Measurements from ENCODE around the gene CCL8.

The CCL8 gene

DNA sequence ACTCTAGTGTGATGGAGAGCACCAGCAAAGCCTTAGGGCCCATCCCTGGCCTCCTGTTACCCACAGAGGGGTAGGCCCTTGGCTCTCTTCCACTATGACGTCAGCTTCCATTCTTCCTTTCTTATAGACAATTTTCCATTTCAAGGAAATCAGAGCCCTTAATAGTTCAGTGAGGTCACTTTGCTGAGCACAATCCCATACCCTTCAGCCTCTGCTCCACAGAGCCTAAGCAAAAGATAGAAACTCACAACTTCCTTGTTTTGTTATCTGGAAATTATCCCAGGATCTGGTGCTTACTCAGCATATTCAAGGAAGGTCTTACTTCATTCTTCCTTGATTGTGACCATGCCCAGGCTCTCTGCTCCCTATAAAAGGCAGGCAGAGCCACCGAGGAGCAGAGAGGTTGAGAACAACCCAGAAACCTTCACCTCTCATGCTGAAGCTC is at the start of gene CCL8:
Gene CCL8, plus strand, starts transcription at position 397 of the 445 bp plus-strand sequence. CDS start 67 bp downstream, outside the sequence.
- Mint-ChIP-seq H3K27ac (no peak within 1 kb of the TSS), H3K27me3 (peaks cover 6% of the 10 kb centered on the region), H3K9me3 (no peaks in the 10 kb centered on the region), H3K4me1 (no peaks in the 10 kb centered on the region), H3K36me3 (no peaks in the 10 kb centered on the region), H3K4me3 (no peak within 1 kb of the TSS)

DNA sequence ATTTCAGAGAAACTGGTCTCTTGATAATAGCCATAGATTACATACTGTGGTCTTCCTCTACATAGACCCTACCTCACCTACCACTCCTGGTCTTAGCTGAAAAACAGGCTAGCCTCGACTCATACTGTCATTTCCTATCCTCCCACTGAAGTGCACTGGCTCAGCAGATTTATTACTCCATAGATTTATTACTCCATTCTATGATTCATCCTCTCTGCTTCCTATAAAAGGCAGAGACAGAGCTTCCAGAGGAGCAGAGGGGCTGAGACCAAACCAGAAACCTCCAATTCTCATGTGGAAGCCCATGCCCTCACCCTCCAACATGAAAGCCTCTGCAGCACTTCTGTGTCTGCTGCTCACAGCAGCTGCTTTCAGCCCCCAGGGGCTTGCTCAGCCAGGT is 49.3 kb upstream of the CCL8 start, which contains the start of gene CCL7:
Gene CCL7, plus strand, starts transcription at position 253 of the 400 bp plus-strand sequence. Its CDS starts 70 bp downstream, at position 323.
- H3K9me3 Mint-ChIP-seq = no peaks in the 10 kb centered on the region
- no peaks in the 10 kb centered on the region for H3K4me1 Mint-ChIP-seq
- H3K27ac Mint-ChIP-seq = no peak within 1 kb of the TSS
- H3K36me3 Mint-ChIP-seq = no peaks in the 10 kb centered on the region
- H3K27me3 Mint-ChIP-seq = peaks cover 38% of the 10 kb centered on the region
- H3K4me3 Mint-ChIP-seq = no peak within 1 kb of the TSS

DNA sequence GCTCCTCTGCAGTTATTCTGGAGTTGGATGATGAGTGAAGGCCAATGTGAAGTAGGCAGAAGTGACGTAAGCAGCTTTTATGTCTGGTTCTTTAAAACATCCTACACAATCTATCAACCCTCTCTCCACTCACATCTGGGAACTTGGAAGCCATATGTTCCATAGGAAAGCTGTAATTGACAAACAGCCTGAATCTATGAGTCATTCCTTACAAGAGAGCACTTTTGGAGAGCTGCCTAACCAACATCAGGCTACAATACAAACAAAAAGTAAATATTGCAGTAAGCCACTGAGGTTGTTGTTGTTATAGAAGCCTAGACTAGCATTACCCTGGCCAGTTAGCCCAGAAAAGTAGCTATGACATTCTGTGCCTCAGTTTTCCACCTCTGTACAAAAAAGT is 43.4 kb upstream of the CCL8 start:
- H3K27ac Mint-ChIP-seq = no peak overlapping the region
- no peak overlapping the region for H3K4me3 Mint-ChIP-seq
- no peaks in the 10 kb centered on the region for H3K36me3 Mint-ChIP-seq
- H3K9me3 Mint-ChIP-seq = no peaks in the 10 kb centered on the region
- peaks cover 32% of the 10 kb centered on the region for H3K27me3 Mint-ChIP-seq
- no peaks in the 10 kb centered on the region for H3K4me1 Mint-ChIP-seq

DNA sequence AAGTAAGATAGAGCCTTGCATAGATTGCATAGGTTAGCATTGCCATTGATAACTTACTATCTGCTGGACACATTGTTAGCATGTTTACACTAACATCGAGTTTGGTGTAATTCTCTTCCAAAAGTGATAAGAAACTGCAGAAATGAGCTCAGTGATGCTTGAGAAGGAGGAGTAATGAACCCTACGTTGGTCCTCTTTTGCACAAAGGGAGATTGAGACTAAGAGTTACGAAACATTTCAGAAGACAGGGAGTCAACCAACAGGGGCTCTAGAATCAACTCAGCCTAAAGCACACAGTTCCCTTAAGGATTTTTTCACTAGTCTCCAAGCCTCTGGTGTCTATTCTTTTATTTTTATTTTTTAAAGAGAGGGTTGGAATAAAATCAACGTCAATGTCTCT is 42.4 kb upstream of the CCL8 start:
- peaks cover 29% of the 10 kb centered on the region for H3K27me3 Mint-ChIP-seq
- no peak overlapping the region for H3K27ac Mint-ChIP-seq
- no peaks in the 10 kb centered on the region for H3K9me3 Mint-ChIP-seq
- no peaks in the 10 kb centered on the region for H3K36me3 Mint-ChIP-seq
- H3K4me1 Mint-ChIP-seq = no peaks in the 10 kb centered on the region
- H3K4me3 Mint-ChIP-seq = no peak overlapping the region

DNA sequence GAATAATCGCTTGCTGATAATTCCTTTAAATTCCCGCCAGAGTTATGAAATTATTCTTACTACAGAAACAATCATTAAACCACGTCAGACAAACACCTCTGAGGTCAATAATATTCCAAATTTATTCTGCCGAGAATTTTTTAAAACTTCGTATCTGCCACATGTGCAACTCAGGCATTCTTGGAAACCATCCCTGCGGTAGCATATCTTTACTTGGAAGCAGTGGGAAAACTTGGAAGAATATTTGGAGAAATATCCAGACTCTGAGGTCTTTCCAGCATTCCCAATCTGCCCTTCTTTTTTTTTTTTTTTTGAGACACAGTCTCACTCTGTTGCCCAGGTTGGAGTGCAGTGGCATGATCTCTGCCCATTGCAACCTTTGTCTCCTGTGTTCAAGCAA is 35.7 kb upstream of the CCL8 start:
- no peaks in the 10 kb centered on the region for H3K36me3 Mint-ChIP-seq
- no peak overlapping the region for H3K4me3 Mint-ChIP-seq
- no peak overlapping the region for H3K27ac Mint-ChIP-seq
- H3K4me1 Mint-ChIP-seq = no peaks in the 10 kb centered on the region
- H3K9me3 Mint-ChIP-seq = no peaks in the 10 kb centered on the region
- peaks cover 5% of the 10 kb centered on the region for H3K27me3 Mint-ChIP-seq

DNA sequence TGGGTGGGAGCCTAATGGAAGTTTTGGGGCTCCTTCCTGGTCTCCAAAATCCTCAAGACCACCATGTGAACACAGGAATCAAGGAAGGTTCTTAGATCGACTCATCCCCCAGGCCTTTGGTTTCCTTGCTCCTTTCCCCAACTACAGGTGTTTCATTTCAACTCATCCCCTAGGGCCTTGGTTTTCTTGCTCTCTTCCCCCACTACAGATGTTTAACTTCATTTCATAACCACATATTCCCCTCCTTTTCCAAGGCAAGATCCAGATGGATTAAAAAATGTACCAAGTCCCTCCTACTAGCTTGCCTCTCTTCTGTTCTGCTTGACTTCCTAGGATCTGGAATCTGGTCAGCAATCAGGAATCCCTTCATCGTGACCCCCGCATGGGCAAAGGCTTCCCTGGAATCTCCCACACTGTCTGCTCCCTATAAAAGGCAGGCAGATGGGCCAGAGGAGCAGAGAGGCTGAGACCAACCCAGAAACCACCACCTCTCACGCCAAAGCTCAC is 33.9 kb upstream of the CCL8 start, which contains the start of gene CCL11:
Gene CCL11, plus strand, starts transcription at position 457 of the 507 bp plus-strand sequence. CDS start 67 bp downstream, outside the sequence.
- H3K36me3 Mint-ChIP-seq = no peaks in the 10 kb centered on the region
- H3K9me3 Mint-ChIP-seq = no peaks in the 10 kb centered on the region
- no peak within 1 kb of the TSS for H3K4me3 Mint-ChIP-seq
- no peak within 1 kb of the TSS for H3K27ac Mint-ChIP-seq
- no peaks in the 10 kb centered on the region for H3K4me1 Mint-ChIP-seq
- peaks cover 4% of the 10 kb centered on the region for H3K27me3 Mint-ChIP-seq

DNA sequence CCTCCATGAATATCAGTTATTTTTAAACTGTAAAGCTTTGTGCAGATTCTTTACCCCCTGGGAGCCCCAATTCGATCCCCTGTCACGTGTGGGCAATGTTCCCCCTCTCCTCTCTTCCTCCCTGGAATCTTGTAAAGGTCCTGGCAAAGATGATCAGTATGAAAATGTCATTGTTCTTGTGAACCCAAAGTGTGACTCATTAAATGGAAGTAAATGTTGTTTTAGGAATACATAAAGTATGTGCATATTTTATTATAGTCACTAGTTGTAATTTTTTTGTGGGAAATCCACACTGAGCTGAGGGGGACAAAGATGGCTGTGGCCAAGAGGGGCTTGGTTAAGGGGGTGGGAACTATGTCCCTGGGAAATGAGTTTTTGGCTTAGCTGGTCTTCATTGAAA is 31.4 kb upstream of the CCL8 start:
- H3K4me3 Mint-ChIP-seq = no peak overlapping the region
- no peaks in the 10 kb centered on the region for H3K9me3 Mint-ChIP-seq
- H3K4me1 Mint-ChIP-seq = no peaks in the 10 kb centered on the region
- no peaks in the 10 kb centered on the region for H3K36me3 Mint-ChIP-seq
- H3K27ac Mint-ChIP-seq = no peak overlapping the region
- peaks cover 2% of the 10 kb centered on the region for H3K27me3 Mint-ChIP-seq

DNA sequence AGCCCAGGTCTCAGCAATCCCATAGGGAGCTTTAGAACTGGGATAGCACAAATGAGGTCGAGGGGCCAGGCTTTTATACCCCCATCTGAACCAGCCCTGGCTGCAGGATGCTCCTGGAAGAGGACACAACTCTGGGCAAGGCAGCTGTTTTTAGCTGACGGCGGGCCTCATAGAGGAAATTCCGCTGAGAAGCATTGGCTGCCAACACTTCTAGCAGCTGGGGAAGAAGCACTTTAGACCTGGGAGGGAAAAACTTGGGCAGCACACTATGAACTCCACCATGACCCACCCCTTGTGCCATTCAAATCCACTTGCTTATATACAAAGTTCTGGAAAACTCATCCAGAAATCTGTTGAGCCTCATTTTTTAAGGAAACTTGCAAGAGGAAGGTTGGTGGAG is 28.6 kb upstream of the CCL8 start:
- Mint-ChIP-seq H3K27me3 (peaks cover 2% of the 10 kb centered on the region), H3K4me3 (no peak overlapping the region), H3K4me1 (no peaks in the 10 kb centered on the region), H3K27ac (no peak overlapping the region), H3K36me3 (no peaks in the 10 kb centered on the region), H3K9me3 (no peaks in the 10 kb centered on the region)

DNA sequence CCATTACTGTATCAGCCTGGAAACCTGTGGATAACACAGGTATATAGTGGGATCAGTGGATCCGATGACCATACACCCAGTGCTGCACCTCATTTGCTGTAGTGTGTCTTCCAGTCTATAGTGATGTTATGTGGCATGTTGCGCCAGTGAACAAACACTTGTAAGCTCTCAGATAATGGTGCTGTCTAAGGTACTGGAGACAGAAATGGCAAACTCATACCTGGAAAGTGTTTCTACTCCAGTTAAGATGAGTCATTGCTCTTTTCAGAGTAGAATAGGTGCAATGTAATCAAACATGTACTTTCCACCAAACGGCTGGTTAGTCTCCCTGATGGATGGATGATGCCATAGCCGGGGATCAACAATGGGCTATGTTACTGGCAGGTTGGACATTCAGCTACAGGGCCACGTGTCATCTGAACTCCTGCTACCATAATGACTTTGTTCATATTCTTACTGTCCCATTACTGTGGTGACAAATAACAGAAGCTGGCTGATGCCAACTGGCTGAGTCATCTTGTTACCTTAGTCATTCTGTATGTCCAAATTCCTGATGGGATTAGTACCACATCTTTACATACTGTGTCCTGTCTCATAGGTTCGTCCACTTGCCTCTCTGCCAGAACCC is 27.4 kb upstream of the CCL8 start:
- Mint-ChIP-seq H3K4me1 (no peaks in the 10 kb centered on the region), H3K27ac (no peak overlapping the region), H3K27me3 (peaks cover 4% of the 10 kb centered on the region), H3K36me3 (no peaks in the 10 kb centered on the region), H3K9me3 (no peaks in the 10 kb centered on the region), H3K4me3 (no peak overlapping the region)

DNA sequence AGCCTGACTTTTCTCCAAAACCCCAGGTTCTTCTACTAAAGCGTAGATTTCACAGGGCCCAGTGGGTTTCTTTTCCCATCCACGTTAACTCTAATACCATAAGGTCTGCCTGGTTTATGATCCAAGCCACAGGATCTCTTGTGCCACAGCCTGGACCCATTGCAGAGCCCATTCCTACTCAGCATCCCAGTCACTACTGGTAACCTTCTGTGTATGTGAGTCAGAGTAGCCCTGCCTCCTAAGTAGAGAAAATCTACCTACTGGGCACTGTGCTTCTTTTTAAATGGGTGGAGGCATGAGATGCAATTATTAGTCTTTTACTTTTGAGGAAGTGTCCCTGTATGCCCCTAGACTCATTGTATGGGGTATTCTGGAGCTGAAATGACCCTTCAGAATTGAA is 20.2 kb upstream of the CCL8 start:
- no peaks in the 10 kb centered on the region for H3K36me3 Mint-ChIP-seq
- peaks cover 26% of the 10 kb centered on the region for H3K27me3 Mint-ChIP-seq
- H3K27ac Mint-ChIP-seq = no peak overlapping the region
- no peaks in the 10 kb centered on the region for H3K4me1 Mint-ChIP-seq
- H3K9me3 Mint-ChIP-seq = no peaks in the 10 kb centered on the region
- no peak overlapping the region for H3K4me3 Mint-ChIP-seq

DNA sequence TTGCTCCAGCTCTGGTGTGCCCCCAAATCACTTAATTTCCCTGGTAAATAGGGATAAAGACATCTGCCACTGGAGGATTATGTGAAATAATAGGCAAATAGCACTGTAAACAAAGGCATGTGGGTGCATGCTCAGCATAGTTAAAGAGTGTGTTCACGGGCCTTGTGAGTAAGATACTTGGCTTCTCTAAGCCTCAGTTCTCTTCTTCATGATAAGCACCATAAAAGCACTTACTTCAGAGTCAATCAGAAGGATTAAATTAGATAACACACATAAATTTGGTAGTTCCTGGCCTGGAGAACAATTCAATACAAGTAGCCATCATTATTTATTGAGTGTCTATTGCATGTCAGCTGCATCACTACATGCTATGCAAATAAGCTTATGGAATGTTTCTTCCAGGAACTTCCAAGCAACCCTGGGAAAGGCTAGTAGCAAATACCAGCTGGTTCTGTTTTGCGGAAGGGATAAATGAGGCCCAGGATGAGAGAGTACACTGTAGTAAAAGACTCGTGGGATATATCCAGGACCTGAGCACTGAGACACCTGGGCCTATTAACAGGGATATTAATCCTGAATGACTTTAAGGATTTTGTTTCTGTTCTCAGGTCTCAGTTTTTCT is 19.2 kb upstream of the CCL8 start:
- no peak overlapping the region for H3K27ac Mint-ChIP-seq
- no peaks in the 10 kb centered on the region for H3K36me3 Mint-ChIP-seq
- H3K27me3 Mint-ChIP-seq = peaks cover 26% of the 10 kb centered on the region
- H3K4me1 Mint-ChIP-seq = no peaks in the 10 kb centered on the region
- no peaks in the 10 kb centered on the region for H3K9me3 Mint-ChIP-seq
- H3K4me3 Mint-ChIP-seq = no peak overlapping the region

DNA sequence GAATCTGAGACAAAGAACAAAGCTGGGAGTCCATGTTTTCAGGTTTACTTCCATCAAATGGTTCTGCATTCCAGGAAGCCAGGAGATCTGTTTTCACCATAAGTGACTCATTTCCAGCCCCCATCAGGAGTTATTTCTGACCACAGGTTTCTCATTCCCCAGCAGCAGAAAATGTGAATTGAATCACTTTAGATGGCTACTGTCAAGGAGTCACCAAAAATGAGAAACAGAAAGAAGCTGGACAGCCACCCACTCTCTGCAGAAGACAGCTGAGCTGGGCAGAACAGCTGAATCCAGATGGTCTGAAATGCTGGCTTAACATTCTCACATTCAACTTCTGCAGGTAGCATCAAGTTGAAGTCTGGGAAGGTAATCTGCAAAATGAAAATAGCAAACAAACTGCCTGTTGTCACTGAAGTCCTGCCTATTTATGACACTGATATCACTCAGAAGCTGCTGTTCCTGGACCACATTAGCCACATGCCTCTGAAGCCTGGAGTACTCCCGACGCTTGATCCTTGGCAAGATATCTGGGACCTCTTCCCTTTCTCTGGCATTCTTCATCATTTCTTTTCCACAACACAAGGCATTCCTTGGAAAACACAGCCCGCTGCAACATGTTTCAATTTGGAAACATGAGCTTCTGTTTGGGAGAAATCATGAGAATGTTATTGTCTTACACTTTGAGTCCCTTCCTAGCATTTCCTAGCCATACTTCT is 18.4 kb upstream of the CCL8 start:
- Mint-ChIP-seq H3K4me1 (no peaks in the 10 kb centered on the region), H3K4me3 (no peak overlapping the region), H3K9me3 (no peaks in the 10 kb centered on the region), H3K27me3 (peaks cover 26% of the 10 kb centered on the region), H3K36me3 (no peaks in the 10 kb centered on the region), H3K27ac (no peak overlapping the region)

DNA sequence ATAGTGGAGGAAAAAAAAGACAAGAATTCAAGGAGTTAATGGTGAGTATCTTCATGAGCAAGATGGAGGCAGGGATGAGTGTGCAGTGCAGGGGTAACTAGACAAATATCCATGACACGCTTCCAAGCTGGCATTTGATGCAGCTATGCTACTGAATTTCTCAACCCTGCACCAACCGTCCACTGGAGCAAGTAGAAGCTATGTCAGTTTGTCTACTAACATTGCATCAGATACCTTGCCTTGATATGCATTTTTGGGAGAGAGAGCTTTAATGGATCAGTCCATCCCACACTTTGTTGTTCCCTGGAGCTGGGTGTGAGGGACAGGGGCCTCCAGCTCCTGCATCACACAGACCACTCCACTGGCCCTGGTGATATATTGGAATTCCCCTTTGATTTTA is 17.2 kb upstream of the CCL8 start:
- H3K27me3 Mint-ChIP-seq = peaks cover 26% of the 10 kb centered on the region

DNA sequence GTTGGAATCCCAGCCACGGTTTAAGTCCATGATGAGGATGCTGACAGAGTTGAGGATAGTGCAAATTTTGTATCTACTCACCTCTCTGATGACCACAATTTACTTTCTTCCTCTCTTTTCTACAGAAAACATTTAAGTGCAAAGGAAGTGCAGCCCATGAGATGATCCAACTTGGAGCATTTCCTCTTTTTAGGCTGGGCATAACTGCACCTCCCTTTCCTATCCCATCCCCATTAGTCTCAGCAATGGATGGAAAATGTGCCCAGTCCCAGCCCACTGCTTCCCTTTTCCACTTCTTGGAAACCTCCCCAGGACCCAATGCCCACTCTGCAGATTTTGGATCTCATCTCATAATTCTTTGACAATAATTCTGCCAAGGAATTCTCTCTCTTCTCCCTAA is 16.6 kb upstream of the CCL8 start:
- H3K4me3 Mint-ChIP-seq = no peak overlapping the region
- no peaks in the 10 kb centered on the region for H3K9me3 Mint-ChIP-seq
- no peaks in the 10 kb centered on the region for H3K4me1 Mint-ChIP-seq
- H3K36me3 Mint-ChIP-seq = no peaks in the 10 kb centered on the region
- peaks cover 26% of the 10 kb centered on the region for H3K27me3 Mint-ChIP-seq
- no peak overlapping the region for H3K27ac Mint-ChIP-seq

More for the DNA sequence above, 17.2 kb upstream of the CCL8 start:
- H3K27ac Mint-ChIP-seq = no peak overlapping the region
- H3K4me1 Mint-ChIP-seq = no peaks in the 10 kb centered on the region
- no peak overlapping the region for H3K4me3 Mint-ChIP-seq
- H3K36me3 Mint-ChIP-seq = no peaks in the 10 kb centered on the region
- H3K9me3 Mint-ChIP-seq = no peaks in the 10 kb centered on the region

DNA sequence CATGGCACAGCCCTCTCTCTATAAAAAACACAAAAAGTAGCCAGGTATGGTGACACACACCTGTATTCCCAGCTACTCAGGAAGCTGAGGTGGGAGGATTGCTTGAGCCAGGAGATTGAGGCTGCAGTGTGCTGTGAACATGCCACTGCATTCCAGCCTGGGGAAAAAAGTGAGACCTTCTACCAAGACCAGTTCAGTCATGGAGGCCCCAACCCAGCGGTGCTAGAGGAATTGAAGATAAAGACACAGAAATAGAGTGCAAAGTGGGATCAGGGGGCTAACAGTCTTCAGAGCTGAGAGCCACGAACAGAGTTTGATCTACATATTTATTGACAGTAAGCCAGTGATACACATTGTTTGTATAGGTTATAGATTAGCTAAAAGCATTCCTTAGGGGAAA is 15.6 kb upstream of the CCL8 start:
- Mint-ChIP-seq H3K9me3 (no peaks in the 10 kb centered on the region), H3K27me3 (peaks cover 22% of the 10 kb centered on the region), H3K27ac (no peak overlapping the region), H3K4me1 (no peaks in the 10 kb centered on the region), H3K36me3 (no peaks in the 10 kb centered on the region), H3K4me3 (no peak overlapping the region)

DNA sequence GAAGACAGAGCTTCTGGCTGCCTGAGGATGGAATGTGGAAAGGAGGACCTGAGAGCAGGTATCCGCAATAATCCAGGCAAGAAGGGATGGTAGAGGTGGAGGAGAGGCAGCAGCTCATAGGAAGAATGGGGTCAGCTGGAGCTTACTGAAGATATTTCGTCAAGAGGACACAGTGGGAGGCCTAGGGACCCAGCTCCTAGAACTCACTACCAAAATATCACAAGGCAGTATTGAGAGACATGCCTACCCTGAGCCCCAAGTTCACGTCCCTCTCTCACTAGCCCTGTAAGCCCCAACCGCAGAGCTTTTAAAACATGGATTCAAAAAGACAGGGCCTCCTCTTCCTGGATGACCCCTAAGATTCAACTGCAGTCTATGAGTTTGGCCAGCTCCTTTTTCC is 14.2 kb upstream of the CCL8 start:
- Mint-ChIP-seq H3K36me3 (no peaks in the 10 kb centered on the region), H3K27ac (no peak overlapping the region), H3K27me3 (peaks cover 13% of the 10 kb centered on the region), H3K4me3 (no peak overlapping the region), H3K9me3 (no peaks in the 10 kb centered on the region), H3K4me1 (no peaks in the 10 kb centered on the region)
